Mesendoderm (in vitro differentiated cells): ENCODE data around the gene TBC1D5.

ENCODE experiments used
- DNase-seq: peaks from one replicate; pipeline ENCODE4 v3.0.0; 2013
- H2AK5ac ChIP-seq: 2 replicates; pipeline ENCODE4 v1.6.1; 2013; ENCODE audit warnings: low read length, inconsistent platforms
- H2BK120ac ChIP-seq: 2 replicates; pipeline ENCODE4 v1.6.1; 2013; ENCODE audit warnings: low read depth, mild to moderate bottlenecking, low read length, moderate library complexity, mixed read lengths
- H2BK15ac ChIP-seq: replicated peaks from 2 replicates; pipeline ENCODE4 v1.6.1; 2013; ENCODE audit warnings: low read depth, mild to moderate bottlenecking, moderate library complexity
- H2BK5ac ChIP-seq: 2 replicates; pipeline ENCODE4 v1.6.1; 2013; ENCODE audit warnings: low read length, inconsistent platforms
- H3K18ac ChIP-seq: 2 replicates; pipeline ENCODE4 v1.6.1; 2013; ENCODE audit warnings: mild to moderate bottlenecking, low read length, mixed read lengths
- H3K23ac ChIP-seq: one replicate; pipeline ENCODE4 v1.6.1; 2013; ENCODE audit warnings: low read length
- H3K27ac ChIP-seq: 2 replicates; pipeline ENCODE4 v1.5.1; 2013; ENCODE audit warnings: low read depth, mild to moderate bottlenecking, inconsistent platforms, low read length, moderate library complexity
- H3K27me3 ChIP-seq: 2 replicates; pipeline ENCODE4 v1.6.1; 2013; ENCODE audit warnings: low read length, control low read depth, mild to moderate bottlenecking, inconsistent platforms; ENCODE audit not compliant: insufficient read depth, poor library complexity
- H3K36me3 ChIP-seq: 2 replicates; pipeline ENCODE4 v1.6.1; 2013; ENCODE audit warnings: low read length, inconsistent platforms; ENCODE audit not compliant: control insufficient read depth, insufficient read depth
- H3K4ac ChIP-seq: one replicate; pipeline ENCODE4 v1.6.1; 2013; ENCODE audit warnings: low read depth, mild to moderate bottlenecking, low read length, moderate library complexity
- H3K4me1 ChIP-seq: 2 replicates; pipeline ENCODE4 v1.6.1; 2013; ENCODE audit warnings: low read depth, low read length, inconsistent platforms; ENCODE audit not compliant: control insufficient read depth
- H3K4me2 ChIP-seq: 2 replicates; pipeline ENCODE4 v1.6.1; 2013; ENCODE audit warnings: low read length
- H3K4me3 ChIP-seq: 2 replicates; pipeline ENCODE4 v1.5.1; 2013; ENCODE audit warnings: mild to moderate bottlenecking, low read length
- H3K56ac ChIP-seq: one replicate; pipeline ENCODE4 v1.6.1; 2013; ENCODE audit warnings: low read length
- H3K79me1 ChIP-seq: 2 replicates; pipeline ENCODE4 v1.6.1; 2013; ENCODE audit warnings: low read length, inconsistent platforms
- H3K79me2 ChIP-seq: 2 replicates; pipeline ENCODE4 v1.6.1; 2013; ENCODE audit warnings: mild to moderate bottlenecking, low read length; ENCODE audit not compliant: control insufficient read depth, insufficient read depth
- H3K9ac ChIP-seq: 2 replicates; pipeline ENCODE4 v1.6.1; 2013; ENCODE audit warnings: low read length, inconsistent platforms
- H4K5ac ChIP-seq: one replicate; pipeline ENCODE4 v1.6.1; 2013; ENCODE audit warnings: low read length
- H4K8ac ChIP-seq: one replicate; pipeline ENCODE4 v1.6.1; 2013; ENCODE audit warnings: low read depth, mild to moderate bottlenecking, control low read depth, low read length, moderate library complexity
- WGBS: extraction: QIAGEN DNeasy Blood & Tissue Kit; methylation state at CpG from one replicate; pipeline ENCODE4 v1.1.7; 2013; ENCODE audit warnings: low lambda C conversion rate, missing lambda C conversion rate; ENCODE audit not compliant: insufficient coverage; ENCODE audit errors: extremely low coverage; 5-methylcytosine and 5-hydroxymethylcytosine counted together

Gene TBC1D5

GRCh38 chr3:17481116-17481515, 261.3 kb downstream of the TBC1D5 start:
- no peaks in the 10 kb centered on the region for H3K36me3 ChIP-seq
- no peak overlapping the region for H3K9ac ChIP-seq
- H3K56ac ChIP-seq, result no peak overlapping the region
- H3K27ac ChIP-seq, result no peak overlapping the region
- H2BK5ac ChIP-seq, result no peak overlapping the region
- H3K27me3 ChIP-seq, result no peaks in the 10 kb centered on the region
- no peaks in the 10 kb centered on the region for H3K79me1 ChIP-seq
- H3K4me3 ChIP-seq, result no peak overlapping the region
- no peak overlapping the region for H2BK120ac ChIP-seq
- WGBS, result no CpG with 5 or more reads among the region's 10 CpGs
- no peak overlapping the region for H2AK5ac ChIP-seq
- H2BK15ac ChIP-seq, result no peak overlapping the region
- H3K4me1 ChIP-seq, result no peaks in the 10 kb centered on the region
- no peak for DNase-seq
- no peak overlapping the region for H3K23ac ChIP-seq
- H3K18ac ChIP-seq, result no peak overlapping the region
- no peak overlapping the region for H3K4ac ChIP-seq
- no peak overlapping the region for H3K4me2 ChIP-seq
- no peaks in the 10 kb centered on the region for H3K79me2 ChIP-seq
- no peak overlapping the region for H4K8ac ChIP-seq
- H4K5ac ChIP-seq, result no peak overlapping the region

GRCh38 chr3:17479681-17480405, 262.6 kb downstream of the TBC1D5 start:
- no peak overlapping the region for H3K27ac ChIP-seq
- no CpG with 5 or more reads among the region's 16 CpGs for WGBS
- DNase-seq, result no peak

GRCh38 chr3:17478673-17479072, 263.8 kb downstream of the TBC1D5 start:
- H3K23ac ChIP-seq, result peak overlapping the region; percentile 70
- H3K56ac ChIP-seq, result no peak overlapping the region
- no peaks in the 10 kb centered on the region for H3K79me1 ChIP-seq
- H3K4me3 ChIP-seq, result no peak overlapping the region
- no peaks in the 10 kb centered on the region for H3K27me3 ChIP-seq
- no peak overlapping the region for H2BK15ac ChIP-seq
- no peak overlapping the region for H2BK5ac ChIP-seq
- H3K4me2 ChIP-seq, result no peak overlapping the region
- no peak overlapping the region for H4K5ac ChIP-seq
- no peak overlapping the region for H4K8ac ChIP-seq
- H3K18ac ChIP-seq, result no peak overlapping the region
- no peak overlapping the region for H2BK120ac ChIP-seq
- no peak overlapping the region for H3K27ac ChIP-seq
- no peaks in the 10 kb centered on the region for H3K36me3 ChIP-seq
- WGBS, result no CpG with 5 or more reads among the region's 2 CpGs
- H2AK5ac ChIP-seq, result no peak overlapping the region
- peak; percentile 48 for DNase-seq
- H3K79me2 ChIP-seq, result no peaks in the 10 kb centered on the region
- H3K4ac ChIP-seq, result no peak overlapping the region
- H3K4me1 ChIP-seq, result no peaks in the 10 kb centered on the region
- H3K9ac ChIP-seq, result no peak overlapping the region

More at GRCh38 chr3:17479681-17480405, 262.6 kb downstream of the TBC1D5 start:
- H2BK120ac ChIP-seq, result no peak overlapping the region
- H3K23ac ChIP-seq, result no peak overlapping the region
- no peak overlapping the region for H2BK5ac ChIP-seq
- no peak overlapping the region for H4K5ac ChIP-seq
- H3K27me3 ChIP-seq, result no peaks in the 10 kb centered on the region
- H3K4me2 ChIP-seq, result no peak overlapping the region
- H3K9ac ChIP-seq, result no peak overlapping the region
- no peaks in the 10 kb centered on the region for H3K79me2 ChIP-seq
- H4K8ac ChIP-seq, result no peak overlapping the region
- H3K4me3 ChIP-seq, result no peak overlapping the region
- H3K4me1 ChIP-seq, result no peaks in the 10 kb centered on the region
- H3K4ac ChIP-seq, result no peak overlapping the region
- no peak overlapping the region for H3K18ac ChIP-seq
- no peaks in the 10 kb centered on the region for H3K36me3 ChIP-seq
- H3K79me1 ChIP-seq, result no peaks in the 10 kb centered on the region
- no peak overlapping the region for H2BK15ac ChIP-seq
- no peak overlapping the region for H2AK5ac ChIP-seq
- no peak overlapping the region for H3K56ac ChIP-seq

GRCh38 chr3:17473761-17474160, 268.7 kb downstream of the TBC1D5 start:
- H3K4ac ChIP-seq, result no peak overlapping the region
- no peak overlapping the region for H4K8ac ChIP-seq
- H3K79me1 ChIP-seq, result no peaks in the 10 kb centered on the region
- no peaks in the 10 kb centered on the region for H3K79me2 ChIP-seq
- no peaks in the 10 kb centered on the region for H3K36me3 ChIP-seq
- no peak overlapping the region for H3K56ac ChIP-seq
- H2AK5ac ChIP-seq, result no peak overlapping the region
- no peak overlapping the region for H3K27ac ChIP-seq
- DNase-seq, result no peak
- H3K18ac ChIP-seq, result no peak overlapping the region
- no peak overlapping the region for H2BK120ac ChIP-seq
- H3K9ac ChIP-seq, result no peak overlapping the region
- H3K23ac ChIP-seq, result no peak overlapping the region
- no peaks in the 10 kb centered on the region for H3K4me1 ChIP-seq
- no peak overlapping the region for H4K5ac ChIP-seq
- no peak overlapping the region for H2BK15ac ChIP-seq
- H2BK5ac ChIP-seq, result no peak overlapping the region
- H3K4me2 ChIP-seq, result no peak overlapping the region
- H3K4me3 ChIP-seq, result no peak overlapping the region
- H3K27me3 ChIP-seq, result no peaks in the 10 kb centered on the region

- no peak overlapping the region for H3K9ac ChIP-seq
- no peak overlapping the region for H3K23ac ChIP-seq
- no peaks in the 10 kb centered on the region for H3K36me3 ChIP-seq
- H3K4me2 ChIP-seq, result no peak overlapping the region
- H2BK15ac ChIP-seq, result no peak overlapping the region
- H3K79me1 ChIP-seq, result no peaks in the 10 kb centered on the region
- no peak overlapping the region for H3K4ac ChIP-seq
- H4K5ac ChIP-seq, result no peak overlapping the region
- no peak overlapping the region for H3K56ac ChIP-seq
- no peak overlapping the region for H3K18ac ChIP-seq
- no peak overlapping the region for H3K27ac ChIP-seq
- H2AK5ac ChIP-seq, result no peak overlapping the region
- no peak overlapping the region for H4K8ac ChIP-seq
- H3K4me1 ChIP-seq, result no peaks in the 10 kb centered on the region
- H3K27me3 ChIP-seq, result no peaks in the 10 kb centered on the region
- H2BK5ac ChIP-seq, result no peak overlapping the region
- H2BK120ac ChIP-seq, result no peak overlapping the region
- H3K79me2 ChIP-seq, result no peaks in the 10 kb centered on the region
- no CpG with 5 or more reads among the region's 1 CpG for WGBS
- no peak for DNase-seq
- H3K4me3 ChIP-seq, result no peak overlapping the region
Measured at GRCh38 chr3:17469954-17470353, 272.5 kb downstream of the TBC1D5 start.

- no peak for DNase-seq
- no peak overlapping the region for H2BK5ac ChIP-seq
- H3K18ac ChIP-seq, result no peak overlapping the region
- H2BK120ac ChIP-seq, result no peak overlapping the region
- H3K36me3 ChIP-seq, result no peaks in the 10 kb centered on the region
- H3K4me2 ChIP-seq, result no peak overlapping the region
- no peak overlapping the region for H2AK5ac ChIP-seq
- no peaks in the 10 kb centered on the region for H3K4me1 ChIP-seq
- WGBS, result no CpG with 5 or more reads among the region's 3 CpGs
- H3K27ac ChIP-seq, result no peak overlapping the region
- no peak overlapping the region for H3K4ac ChIP-seq
- no peak overlapping the region for H4K8ac ChIP-seq
- no peaks in the 10 kb centered on the region for H3K79me2 ChIP-seq
- H2BK15ac ChIP-seq, result no peak overlapping the region
- H3K79me1 ChIP-seq, result no peaks in the 10 kb centered on the region
- H3K27me3 ChIP-seq, result no peaks in the 10 kb centered on the region
- no peak overlapping the region for H3K4me3 ChIP-seq
- H3K56ac ChIP-seq, result no peak overlapping the region
- H4K5ac ChIP-seq, result no peak overlapping the region
- no peak overlapping the region for H3K9ac ChIP-seq
- no peak overlapping the region for H3K23ac ChIP-seq
Measured at GRCh38 chr3:17469520-17469919, 272.9 kb downstream of the TBC1D5 start.
